HUES6 (cell line): Measurements from ENCODE around the gene OR56A4.

Source experiments
- H3K27ac ChIP-seq: 2 replicates; pipeline ENCODE4 v1.7.0; 2013; ENCODE audit warnings: low read depth, mild to moderate bottlenecking, low read length, inconsistent platforms
- H3K27me3 ChIP-seq: 2 replicates; pipeline ENCODE4 v1.6.1; 2013; ENCODE audit warnings: low read length; ENCODE audit not compliant: control insufficient read depth, insufficient read depth
- H3K36me3 ChIP-seq: 2 replicates; pipeline ENCODE4 v1.6.1; 2013; ENCODE audit warnings: low read length; ENCODE audit not compliant: control insufficient read depth, insufficient read depth
- H3K4me1 ChIP-seq: 2 replicates; pipeline ENCODE4 v1.6.1; 2013; ENCODE audit warnings: low read length; ENCODE audit not compliant: control insufficient read depth, insufficient read depth
- H3K4me3 ChIP-seq: 2 replicates; pipeline ENCODE4 v1.5.1; 2013; ENCODE audit warnings: low read depth, low read length
- H3K9ac ChIP-seq: one replicate; pipeline ENCODE4 v1.6.1; 2013; ENCODE audit warnings: mild to moderate bottlenecking, low read length
- H3K9me3 ChIP-seq: 2 replicates; pipeline ENCODE4 v1.6.1; 2013; ENCODE audit warnings: low read depth, low read length; ENCODE audit not compliant: control insufficient read depth, insufficient read depth

The OR56A4 gene

DNA sequence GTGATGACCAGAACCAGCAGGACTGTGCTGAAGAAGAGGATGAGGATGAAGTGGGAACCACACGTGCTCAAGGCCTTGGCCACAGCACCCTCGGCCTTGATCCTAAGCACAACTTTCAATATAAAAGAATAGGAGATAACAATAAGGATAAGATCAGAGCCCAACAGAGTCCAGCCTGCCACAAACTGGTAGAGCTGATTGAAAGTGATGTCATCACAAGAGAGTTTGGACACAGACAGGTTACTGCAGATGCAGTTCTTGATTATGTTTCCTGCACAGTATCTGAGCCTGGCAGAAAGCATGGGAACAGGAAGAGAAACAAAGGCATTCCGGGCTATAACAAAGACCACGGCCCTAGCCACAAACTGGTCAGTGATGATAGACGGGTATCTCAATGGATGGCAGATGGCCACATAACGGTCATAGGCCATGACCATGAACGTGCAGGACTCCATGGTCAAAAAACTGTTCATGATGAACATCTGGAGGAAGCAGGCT is 4.5 kb downstream of the OR56A4 start:
- H3K4me1 ChIP-seq = no peaks in the 10 kb centered on the region
- H3K27ac ChIP-seq = no peak overlapping the region
- no peaks in the 10 kb centered on the region for H3K9me3 ChIP-seq
- no peak overlapping the region for H3K9ac ChIP-seq
- 0 out of 2 replicates have a peak, but pooled peaks cover 3% of the 10 kb centered on the region for H3K27me3 ChIP-seq
- H3K4me3 ChIP-seq = no peak overlapping the region
- no peaks in the 10 kb centered on the region for H3K36me3 ChIP-seq

DNA sequence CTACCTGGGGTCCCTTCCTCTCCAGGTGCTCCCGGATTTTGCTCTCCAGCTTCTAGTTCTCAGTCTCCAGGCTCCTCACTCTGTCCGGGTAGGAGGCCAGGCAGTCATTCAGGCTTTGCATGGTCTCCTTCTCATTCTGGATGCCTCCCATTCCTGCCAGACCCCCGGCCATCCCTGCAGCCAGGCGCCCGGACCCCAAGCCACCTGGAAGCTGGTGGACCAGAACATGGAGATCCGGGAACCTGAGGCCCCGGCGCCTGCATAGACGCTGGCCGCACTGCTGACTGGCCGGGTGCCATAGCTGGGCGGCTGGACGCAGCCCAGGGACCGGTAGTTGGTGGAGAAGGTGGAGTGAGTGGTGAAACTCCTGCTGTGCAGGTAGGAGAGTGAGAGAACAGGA is 12.0 kb downstream of the OR56A4 start:
- H3K9ac ChIP-seq = no peak overlapping the region
- H3K27me3 ChIP-seq = no peaks in the 10 kb centered on the region
- no peaks in the 10 kb centered on the region for H3K36me3 ChIP-seq
- H3K4me3 ChIP-seq = no peak overlapping the region
- no peak overlapping the region for H3K27ac ChIP-seq
- H3K9me3 ChIP-seq = no peaks in the 10 kb centered on the region
- H3K4me1 ChIP-seq = no peaks in the 10 kb centered on the region

DNA sequence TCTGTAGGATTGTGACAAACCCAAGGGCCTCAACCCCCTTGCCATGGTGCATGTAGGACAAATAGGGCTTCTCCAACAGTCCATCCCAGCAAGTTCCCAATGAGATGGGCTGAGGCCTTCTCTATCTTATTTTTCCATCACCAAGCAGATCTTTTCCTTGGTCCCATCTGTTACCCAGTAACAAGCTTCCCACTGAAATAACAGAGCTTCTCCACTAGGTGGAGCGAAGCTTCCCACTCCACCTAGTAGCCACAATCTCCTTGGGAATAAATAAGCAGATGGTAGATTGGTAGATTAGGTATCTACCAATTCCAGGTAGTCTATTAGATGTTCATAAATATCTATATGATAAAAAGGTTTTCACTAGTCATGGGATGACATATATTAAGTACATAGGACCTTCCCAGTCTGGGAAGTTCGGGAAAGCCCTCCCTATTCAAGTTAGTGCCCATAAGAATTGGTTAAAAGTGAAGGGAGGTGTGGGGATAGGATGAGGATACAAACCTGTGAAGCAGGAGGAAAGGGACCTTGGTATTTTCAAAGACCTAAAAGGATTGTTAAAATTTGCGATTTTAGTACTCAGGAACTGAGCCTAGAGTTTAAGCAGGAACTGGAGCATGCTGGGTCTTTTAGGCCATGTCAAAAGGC is 14.0 kb downstream of the OR56A4 start:
- Histone ChIP-seq H3K9me3 (no peaks in the 10 kb centered on the region), H3K36me3 (no peaks in the 10 kb centered on the region), H3K27me3 (no peaks in the 10 kb centered on the region), H3K4me3 (no peak overlapping the region), H3K9ac (no peak overlapping the region), H3K27ac (no peak overlapping the region), H3K4me1 (no peaks in the 10 kb centered on the region)

DNA sequence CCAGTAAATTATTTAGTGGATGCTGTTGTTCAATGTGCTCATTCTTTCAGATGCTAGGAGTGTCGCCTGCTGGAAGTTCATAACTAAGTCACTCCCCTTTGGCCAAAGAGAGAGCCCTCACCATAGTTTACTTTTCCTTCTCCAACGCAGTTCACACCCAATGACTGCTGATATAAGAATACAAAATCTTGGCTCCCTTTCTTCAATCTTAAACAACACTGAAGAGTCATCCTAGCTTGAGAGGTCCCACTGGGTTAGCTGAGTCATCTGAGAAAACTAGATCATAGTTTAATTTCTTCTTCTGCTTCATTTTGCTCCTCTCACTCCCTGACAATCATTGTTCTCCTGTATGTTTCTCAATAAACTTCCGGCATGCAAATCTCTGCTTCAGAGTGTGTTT is 14.6 kb downstream of the OR56A4 start:
- Histone ChIP-seq H3K4me1 (no peaks in the 10 kb centered on the region), H3K9me3 (no peaks in the 10 kb centered on the region), H3K4me3 (no peak overlapping the region), H3K27ac (no peak overlapping the region), H3K36me3 (no peaks in the 10 kb centered on the region), H3K9ac (no peak overlapping the region), H3K27me3 (no peaks in the 10 kb centered on the region)

DNA sequence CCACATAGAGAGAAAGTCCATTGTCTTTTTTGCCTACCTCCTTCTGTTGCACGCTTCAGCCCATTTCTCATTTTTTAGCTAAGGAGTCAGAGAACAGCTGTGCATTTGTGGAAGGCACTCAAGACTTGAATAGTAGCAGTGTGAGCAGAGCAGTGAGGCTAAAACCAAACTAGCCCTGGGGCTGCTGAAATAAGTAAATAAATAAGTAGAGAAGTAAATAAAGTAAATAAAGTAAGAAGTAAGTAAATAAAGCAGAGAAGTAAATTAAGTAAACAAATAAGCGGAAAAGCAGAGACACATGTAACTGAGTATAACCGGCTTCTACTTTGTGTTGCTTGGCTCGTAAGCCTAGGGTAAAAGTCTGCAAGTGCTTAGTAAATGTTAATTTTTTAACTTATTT is 17.5 kb downstream of the OR56A4 start:
- Histone ChIP-seq H3K36me3 (no peaks in the 10 kb centered on the region), H3K4me1 (no peaks in the 10 kb centered on the region), H3K4me3 (no peak overlapping the region), H3K9me3 (no peaks in the 10 kb centered on the region), H3K9ac (no peak overlapping the region), H3K27me3 (no peaks in the 10 kb centered on the region), H3K27ac (no peak overlapping the region)

DNA sequence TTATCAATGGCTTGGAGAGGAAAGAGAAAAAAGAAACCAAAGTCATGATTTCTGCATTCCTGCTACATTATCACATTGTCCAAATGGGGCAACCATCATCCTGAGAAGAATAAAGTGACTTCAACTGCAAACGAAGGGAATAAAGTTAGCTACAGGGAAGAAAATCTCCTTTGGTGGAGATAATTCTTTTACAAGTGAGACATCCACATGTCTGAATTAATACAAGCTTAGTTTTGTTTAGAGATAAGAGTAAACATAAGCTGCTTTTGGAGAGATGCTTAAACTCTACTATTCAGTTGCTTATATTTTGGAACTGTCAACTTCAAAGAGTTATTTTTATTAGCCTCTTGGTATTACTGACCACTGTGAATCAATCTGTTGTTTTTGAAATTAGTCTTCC is 19.9 kb downstream of the OR56A4 start, which contains the start of gene OR52L1:
TSS of gene OR52L1 (minus strand) at position 101 of the 400 bp plus-strand sequence. CDS start at position 46, 55 bp downstream.
- no peak within 1 kb of the TSS for H3K9ac ChIP-seq
- H3K4me3 ChIP-seq = no peak within 1 kb of the TSS
- no peak within 1 kb of the TSS for H3K27ac ChIP-seq
- no peaks in the 10 kb centered on the region for H3K4me1 ChIP-seq
- no peaks in the 10 kb centered on the region; the same call in 1 of the 2 replicates for H3K9me3 ChIP-seq
- H3K27me3 ChIP-seq = no peaks in the 10 kb centered on the region
- no peaks in the 10 kb centered on the region for H3K36me3 ChIP-seq

DNA sequence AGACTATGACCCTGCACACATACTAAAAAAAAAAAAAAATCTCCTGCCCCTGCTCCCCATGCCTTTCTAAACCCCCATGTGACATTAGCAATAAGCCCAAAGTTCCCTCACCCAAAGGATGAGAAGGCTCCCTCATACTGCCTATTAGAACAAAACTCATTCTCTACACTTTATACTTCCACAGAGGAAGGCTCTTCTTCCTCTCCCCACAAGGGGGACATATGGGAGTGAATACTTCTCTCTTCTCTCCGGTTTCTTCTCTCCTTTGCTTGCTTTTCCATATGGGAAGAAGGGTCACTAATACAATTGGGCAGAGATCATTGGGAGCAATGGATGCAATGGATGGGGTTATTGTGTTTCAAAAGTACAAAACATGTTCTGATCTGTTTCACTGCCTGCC is 23.3 kb downstream of the OR56A4 start:
- no peak overlapping the region for H3K27ac ChIP-seq
- H3K36me3 ChIP-seq = no peaks in the 10 kb centered on the region
- H3K9ac ChIP-seq = no peak overlapping the region
- H3K27me3 ChIP-seq = no peaks in the 10 kb centered on the region
- no peaks in the 10 kb centered on the region for H3K4me1 ChIP-seq
- no peak overlapping the region for H3K4me3 ChIP-seq
- peaks cover 4% of the 10 kb centered on the region; the same call in 1 of the 2 replicates for H3K9me3 ChIP-seq

DNA sequence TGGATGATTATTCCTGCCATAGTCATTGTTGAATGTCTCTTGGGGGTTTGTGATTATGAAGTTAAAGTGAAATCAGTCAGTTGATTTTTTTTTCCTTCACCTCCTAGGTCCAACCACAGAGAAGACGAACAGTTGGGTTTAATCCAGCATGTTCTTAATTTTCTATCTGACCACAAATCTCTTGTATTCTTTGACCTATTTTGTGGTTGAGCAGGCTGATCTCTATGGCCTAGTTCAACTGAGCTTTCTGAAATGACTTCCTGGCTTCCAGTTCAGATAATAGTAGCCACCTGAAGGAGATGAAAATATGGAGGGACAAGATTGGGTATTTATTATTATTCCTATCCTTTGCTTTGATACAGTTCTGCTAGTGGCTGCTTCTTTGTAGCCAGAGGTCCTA is 33.2 kb downstream of the OR56A4 start:
- Histone ChIP-seq H3K4me1 (no peaks in the 10 kb centered on the region), H3K4me3 (no peak overlapping the region), H3K36me3 (no peaks in the 10 kb centered on the region), H3K27me3 (no peaks in the 10 kb centered on the region; the same call in 1 of the 2 replicates), H3K9ac (no peak overlapping the region), H3K9me3 (peaks cover 3% of the 10 kb centered on the region; the same call in 1 of the 2 replicates), H3K27ac (no peak overlapping the region)

DNA sequence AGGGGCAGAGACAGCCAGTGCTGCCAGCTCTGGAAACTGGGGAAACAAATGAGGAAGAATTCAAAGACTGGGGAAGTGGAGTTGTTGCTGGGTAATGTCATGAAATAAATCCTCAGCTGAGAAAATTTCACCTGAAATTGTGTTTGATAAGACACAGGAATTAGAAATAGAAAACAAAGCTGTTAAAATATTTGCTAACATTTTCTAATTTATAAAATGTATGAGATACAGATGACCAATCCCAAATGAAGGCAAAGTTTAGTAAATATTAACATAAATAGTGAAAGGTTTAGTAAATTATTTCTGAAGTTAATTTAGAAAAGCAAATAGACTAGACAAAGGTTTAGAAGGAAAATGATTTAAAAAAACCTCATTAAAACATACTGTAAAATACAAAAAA is 38.4 kb downstream of the OR56A4 start, which contains the start of gene OR56A5:
TSS of gene OR56A5 (minus strand) at position 101 of the 400 bp plus-strand sequence. CDS start at position 101, 0 bp downstream.
- H3K27me3 ChIP-seq = no peaks in the 10 kb centered on the region; the same call in 1 of the 2 replicates
- no peaks in the 10 kb centered on the region for H3K4me1 ChIP-seq
- H3K27ac ChIP-seq = no peak within 1 kb of the TSS
- H3K4me3 ChIP-seq = no peak within 1 kb of the TSS
- H3K9ac ChIP-seq = no peak within 1 kb of the TSS
- peaks cover 7% of the 10 kb centered on the region; the same call in 1 of the 2 replicates for H3K9me3 ChIP-seq
- no peaks in the 10 kb centered on the region for H3K36me3 ChIP-seq

DNA sequence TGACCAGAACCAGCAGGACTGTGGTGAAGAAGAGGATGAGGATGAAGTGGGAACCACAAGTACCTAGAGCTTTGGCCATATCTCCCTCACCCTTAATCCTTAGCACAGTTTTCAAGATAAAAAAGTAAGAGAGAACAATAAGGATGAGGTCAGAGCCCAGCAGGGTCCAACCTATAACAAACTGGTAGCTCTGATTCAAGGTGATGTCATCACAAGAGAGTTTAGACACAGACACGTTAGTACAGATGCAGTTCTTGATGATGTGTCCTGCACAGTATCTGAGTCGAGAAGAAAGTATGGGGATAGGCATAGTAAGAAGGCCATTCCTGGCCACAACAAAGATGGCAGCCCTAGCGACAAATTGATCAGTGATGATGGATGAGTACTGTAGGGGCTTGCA is 39.0 kb downstream of the OR56A4 start:
- no peak overlapping the region for H3K27ac ChIP-seq
- H3K27me3 ChIP-seq = no peaks in the 10 kb centered on the region; the same call in 1 of the 2 replicates
- H3K9ac ChIP-seq = no peak overlapping the region
- no peak overlapping the region for H3K4me3 ChIP-seq
- no peaks in the 10 kb centered on the region for H3K4me1 ChIP-seq
- H3K36me3 ChIP-seq = no peaks in the 10 kb centered on the region
- peaks cover 7% of the 10 kb centered on the region; the same call in 1 of the 2 replicates for H3K9me3 ChIP-seq

DNA sequence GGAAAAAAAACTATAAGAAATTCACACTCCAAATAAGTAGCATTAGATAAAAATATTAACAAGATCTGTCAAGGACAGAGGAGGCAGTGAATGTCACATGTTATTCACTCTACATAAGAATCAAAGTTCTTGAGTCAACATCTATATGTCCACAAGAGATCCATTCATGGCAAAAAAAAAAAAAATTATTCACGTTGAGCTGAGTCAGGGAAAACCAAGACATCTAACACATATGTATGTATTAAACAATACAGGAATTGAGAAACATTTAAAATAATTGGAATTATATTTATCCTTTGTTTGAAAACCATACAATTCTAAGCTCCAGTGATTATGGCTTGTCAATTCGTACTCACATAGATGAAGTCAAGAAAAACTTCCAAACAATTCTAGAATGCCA is 39.8 kb downstream of the OR56A4 start:
- Histone ChIP-seq H3K36me3 (no peaks in the 10 kb centered on the region), H3K27ac (no peak overlapping the region), H3K9me3 (peaks cover 7% of the 10 kb centered on the region; the same call in 1 of the 2 replicates), H3K4me1 (no peaks in the 10 kb centered on the region), H3K27me3 (no peaks in the 10 kb centered on the region), H3K9ac (no peak overlapping the region), H3K4me3 (no peak overlapping the region)
